K562 (cell line): ENCODE measurements around the gene LATS2. TPM values are rescaled to one million over a fixed set of nuclear protein-coding genes. Genes with fewer than 3 reads are reported as not detected.

ENCODE experiments used
- ATAC-seq: fragments of 200-7000 bp; cut with Tn5 transposase; 3 replicates; pipeline ENCODE4 v1.9.1; 2020; ENCODE audit warnings: moderate library complexity
- BruUV-seq: library from RNA; stranded (reverse); fragments of 400-500 nt; replicated peaks from 2 replicates; lab custom pipeline; 2021; lab: Mats Ljungman, UMichigan
- CTCF ChIA-PET: fragments of 300-600 bp; formaldehyde crosslinking; extraction: SDS; loops from one replicate; lab custom pipeline; 2021; ENCODE audit warnings: low intra/inter-chr PET ratio; lab: Yijun Ruan, JAX
- POLR2A ChIA-PET: fragments of 300-600, 350-650 bp; sonication (Branson Sonifier 250); formaldehyde crosslinking; extraction: SDS; loops from one replicate; lab custom pipeline; 2021; ENCODE audit warnings: antibody characterized with exemption, inconsistent platforms; lab: Yijun Ruan, JAX
- DNase-seq, 4 experiments: peaks; one replicate each; pipeline versions ENCODE4 v3.0.0 to v3.0.0-alpha.2; 2011 to 2018; ENCODE audit warnings: low spot score in 3 of 4, mixed read lengths in 3 of 4; ENCODE audit errors: extremely low read depth in 1 of 4
- FAIRE-seq: peaks from 2 replicates; lab custom pipeline; 2011; peaks lifted over from hg19 to GRCh38; lab: Jason Lieb, UNC
- H2AFZ ChIP-seq: 2 replicates; pipeline ENCODE4 v1.6.0; 2011; ENCODE audit warnings: low read depth, low read length, control low read depth, inconsistent platforms
- H3K27ac ChIP-seq: fragments of 200-600 bp; 3 replicates; pipeline ENCODE4 v1.8.0; 2011; ENCODE audit warnings: low read depth, mild to moderate bottlenecking, control low read depth, inconsistent platforms, low read length, moderate library complexity, mixed read lengths; ENCODE audit errors: extremely low read depth
- H3K27me3 ChIP-seq, 2 experiments: fragments of 300-600 bp in 1 of 2; 2 replicates in 1 of 2; 3 replicates in 1 of 2; pipeline versions ENCODE4 v1.6.0 to v1.8.0; 2011; ENCODE audit warnings: inconsistent platforms in 2 of 2, low read length in 2 of 2, mild to moderate bottlenecking in 1 of 2, mixed read lengths in 1 of 2, moderate library complexity in 1 of 2; ENCODE audit not compliant: control insufficient read depth in 2 of 2, insufficient read depth in 2 of 2
- H3K36me3 ChIP-seq: fragments of 300-600 bp; 3 replicates; pipeline ENCODE4 v1.8.0; 2011; ENCODE audit warnings: mild to moderate bottlenecking, low read length, inconsistent platforms; ENCODE audit not compliant: control insufficient read depth, insufficient read depth
- H3K4me1 ChIP-seq, 2 experiments: fragments of 200-600 bp in 1 of 2; replicated peaks in 1 of 2; 2 replicates in 1 of 2; 3 replicates in 1 of 2; pipeline versions ENCODE4 v1.5.1 to v1.8.0; 2011; ENCODE audit warnings: inconsistent platforms in 2 of 2, low read length in 2 of 2, mild to moderate bottlenecking in 1 of 2, mixed read lengths in 1 of 2, moderate library complexity in 1 of 2; ENCODE audit not compliant: control insufficient read depth in 2 of 2, insufficient read depth in 2 of 2
- H3K4me2 ChIP-seq: 2 replicates; pipeline ENCODE4 v1.6.1; 2011; ENCODE audit warnings: low read length, control low read depth, inconsistent platforms, mixed read lengths; ENCODE audit not compliant: insufficient read depth
- H3K4me3 ChIP-seq: fragments of 200-600 bp; sonication (generic), shearing (Covaris generic); 2 replicates; pipeline ENCODE4 v1.5.1; 2016; ENCODE audit warnings: control low read depth, inconsistent platforms
- H3K79me2 ChIP-seq: fragments of 200-600 bp; 3 replicates; pipeline ENCODE4 v1.8.0; 2011; ENCODE audit warnings: low read length, inconsistent platforms; ENCODE audit not compliant: control insufficient read depth, insufficient read depth
- H3K9ac ChIP-seq, 2 experiments: 2 replicates each; pipeline versions ENCODE4 v1.6.0 to v1.6.1; 2011; ENCODE audit warnings: low read depth in 2 of 2, low read length in 2 of 2, control low read depth in 1 of 2, inconsistent platforms in 1 of 2, mild to moderate bottlenecking in 1 of 2, mixed read lengths in 1 of 2; ENCODE audit not compliant: insufficient read depth in 1 of 2
- H3K9me1 ChIP-seq: one replicate; pipeline ENCODE4 v1.6.0; 2011; ENCODE audit warnings: inconsistent platforms, mild to moderate bottlenecking, low read length, moderate library complexity; ENCODE audit not compliant: control insufficient read depth, insufficient read depth
- H3K9me3 ChIP-seq: replicated peaks from 2 replicates; pipeline ENCODE4 v1.5.1; 2011; ENCODE audit warnings: low read depth, low read length, inconsistent platforms; ENCODE audit not compliant: control insufficient read depth, insufficient read depth
- H4K20me1 ChIP-seq: replicated peaks from 2 replicates; pipeline ENCODE4 v1.6.1; 2011; ENCODE audit warnings: low read length, inconsistent platforms, mixed read lengths; ENCODE audit not compliant: control insufficient read depth, insufficient read depth
- BCLAF1 ChIP-seq, 2 experiments: fragments of 450-650 bp in 1 of 2; IDR thresholded peaks; 2 replicates each; pipeline ENCODE4 v1.6.1; 2011 to 2017; ENCODE audit warnings: low read depth in 2 of 2, antibody characterized with exemption in 1 of 2, borderline replicate concordance in 1 of 2, low read length in 1 of 2, mild to moderate bottlenecking in 1 of 2, mixed read lengths in 1 of 2; ENCODE audit not compliant: control insufficient read depth in 1 of 2
- CTCF ChIP-seq, 3 experiments: IDR thresholded peaks in 2 of 3; conservative IDR thresholded peaks in 1 of 3; 2 replicates each; pipeline ENCODE4 v1.5.1; 2011 to 2012; ENCODE audit warnings: low read length in 3 of 3, mild to moderate bottlenecking in 3 of 3, control low read depth in 2 of 3, improper control_type of control experiment in 1 of 3, inconsistent platforms in 1 of 3, low read depth in 1 of 3, mixed read lengths in 1 of 3, moderate library complexity in 1 of 3; ENCODE audit not compliant: insufficient read depth in 2 of 3
- EP300 ChIP-seq: IDR thresholded peaks from 2 replicates; pipeline ENCODE4 v1.6.1; 2012; ENCODE audit warnings: low read length, improper control_type of control experiment
- IRF9 ChIP-seq: fragments of 450-650 bp; IDR thresholded peaks from 2 replicates; pipeline ENCODE4 v1.6.1; 2016; ENCODE audit warnings: missing biosample characterization, missing genetic modification characterization
- MEIS2 ChIP-seq: fragments of 450-650 bp; IDR thresholded peaks from 2 replicates; pipeline ENCODE4 v1.6.1; 2014; ENCODE audit warnings: mild to moderate bottlenecking; ENCODE audit not compliant: partially characterized antibody
- POU5F1 ChIP-seq: fragments of 150-350 bp; IDR thresholded peaks from 2 replicates; pipeline ENCODE4 v1.6.1; 2014; ENCODE audit warnings: borderline replicate concordance, low read length, low read depth, mild to moderate bottlenecking; ENCODE audit not compliant: partially characterized antibody
- STAT5A ChIP-seq: IDR thresholded peaks from 2 replicates; pipeline ENCODE4 v1.6.1; 2012; ENCODE audit warnings: low read length, inconsistent platforms, borderline replicate concordance
- ZMIZ1 ChIP-seq, 2 experiments: fragments of 150-350 bp in 1 of 2; IDR thresholded peaks; 2 replicates each; pipeline ENCODE4 v1.6.1; 2012 to 2016; ENCODE audit warnings: low read depth in 2 of 2, low read length in 2 of 2, mild to moderate bottlenecking in 1 of 2, moderate library complexity in 1 of 2
- ZNF354B ChIP-seq: fragments of 250-450 bp; sonication (Bioruptor Pico); IDR thresholded peaks from 2 replicates; pipeline ENCODE4 v1.4.0; 2020
- ZNF436 ChIP-seq: fragments of 250-450, 450-650 bp; sonication (Bioruptor Pico); formaldehyde crosslinking; IDR thresholded peaks from 2 replicates; pipeline ENCODE4 v1.7.0; 2020; ENCODE audit warnings: mild to moderate bottlenecking
- ZNF830 ChIP-seq: fragments of 250-450 bp; sonication (Bioruptor Pico); IDR thresholded peaks from 2 replicates; pipeline ENCODE4 v1.5.0; 2021; ENCODE audit warnings: mild to moderate bottlenecking
- WGBS: fragments of 100-300 bp; shearing (Covaris generic); methylation state at CpG from one replicate; pipeline ENCODE4 v1.1.6; 2016; ENCODE audit warnings: low coverage, mixed read lengths; ENCODE audit not compliant: insufficient coverage; ENCODE audit errors: missing lambda C conversion rate; 5-methylcytosine and 5-hydroxymethylcytosine counted together
- in situ Hi-C: fragments of 300-500 bp; cut with MboI; formaldehyde crosslinking; loops from 4 replicates; pipeline ENCODE4 v1.15.0; 2018; ENCODE audit warnings: inconsistent platforms, mixed read lengths
- intact Hi-C: fragments of 100-400 bp; cut with micrococcal nuclease; formaldehyde crosslinking; loops from 2 replicates; pipeline ENCODE4 v1.14.2; 2022
- polyA plus RNA-seq, 8 experiments: library from polyadenylated mRNA; depleted of rRNA in 4 of 8; stranded (reverse) in 5 of 8; unstranded in 3 of 8; fragments of >200 nt; fragmentation: Nextera tagmentation in 2 of 8; fragmentation: Illumina TruSeq in 1 of 8; extraction: Ambion mirVana in 2 of 8; extraction: Trizol in 1 of 8; gene quantifications; 2 replicates each; pipeline versions ENCODE4 v1.2.1 to v1.2.3, GENCODE V29; 2011 to 2014; ENCODE audit warnings: inconsistent platforms in 1 of 8, missing spikeins in 1 of 8
- total RNA-seq, 7 experiments: library from RNA; depleted of rRNA in 6 of 7; stranded (reverse); fragments of >200 nt in 6 of 7; fragmentation: Illumina TruSeq in 2 of 7; extraction: Trizol in 2 of 7; gene quantifications; 2 replicates each; pipeline versions ENCODE4 v1.2.1 to v1.2.3, GENCODE V29; 2011 to 2021; ENCODE audit warnings: low replicate concordance in 1 of 7

Gene LATS2
- total and polyA plus RNA-seq, 9 of the 15 experiments (the other 6 are each of a cell fraction or from before 2014, with no cell fraction given), result 0.18 to 3.7 (median 0.76) TPM

GRCh38 chr13:21079221-21079620 is 17.8 kb upstream of the LATS2 start:
- intact Hi-C loops, result no loop called here
- ATAC-seq, result no peak
- H3K27ac ChIP-seq, result no peak overlapping the region
- TF ChIP-seq POU5F1 (no peak), ZMIZ1 (IDR thresholded peaks at IDR 0.05; ENCODE audit: low read depth in 2 of 2, low read length in 2 of 2) (no peak), ZNF436 (CRISPR knock-in tag) (no peak), ZNF830 (CRISPR knock-in tag) (no peak), IRF9 (tag) (no peak), MEIS2 (no peak), EP300 (no peak), ZNF354B (CRISPR knock-in tag) (no peak), CTCF (IDR thresholded peaks at IDR 0.05 in 2 of 3, conservative IDR thresholded peaks at IDR 0.05 in 1 of 3; ENCODE audit: insufficient read depth in 2 of 3, low read depth in 1 of 3, low read length in 3 of 3) (no peak), BCLAF1 (IDR thresholded peaks at IDR 0.05; ENCODE audit: borderline replicate concordance in 1 of 2, control insufficient read depth in 1 of 2, low read depth in 2 of 2, low read length in 1 of 2) (no peak), STAT5A (no peak)

More at GRCh38 chr13:21079221-21079620, 17.8 kb upstream of the LATS2 start:
- Histone ChIP-seq H3K4me1 (peaks cover 0 to 4% of the 10 kb centered on the region in 2 experiments; a peak in 1 of 5 replicates), H3K9me3 (no peaks in the 10 kb centered on the region), H3K9ac (no peak overlapping the region), H3K79me2 (no peaks in the 10 kb centered on the region), H3K4me2 (no peak overlapping the region), H4K20me1 (no peaks in the 10 kb centered on the region), H3K9me1 (no peaks in the 10 kb centered on the region), H3K27me3 (peaks cover 9 to 16% of the 10 kb centered on the region in 2 experiments; a peak in 3 of 5 replicates), H3K36me3 (no peaks in the 10 kb centered on the region), H2AFZ (no peak overlapping the region), H3K4me3 (no peak overlapping the region)
- FAIRE-seq (no peak), DNase-seq (no peak)
- ChIA-PET CTCF (no interaction called here), POLR2A (no interaction called here)
- BruUV-seq, result no TSS peak
- 0% methylated on average over 3 of the region's 3 CpGs for WGBS
- in situ Hi-C loops, result no loop called here
